Activated CD4-positive, CD25-positive, alpha-beta regulatory T cell treated with anti-CD3 and anti-CD28 coated beads, Interleukin-2, amount 50 U/mL, for 16 hours (primary cell): ENCODE results near the gene DDN.

Experiments
- DNase-seq: peaks from one replicate; pipeline ENCODE4 v3.0.0-alpha.2; 2020; ENCODE audit warnings: low read depth, low spot score

Gene DDN

GRCh38 chr12:48982397-48983080, 16.6 kb downstream of the DDN start:
- DNase-seq = no peak

- no peak for DNase-seq
These were observed 17.4 kb downstream of the DDN start for GRCh38 chr12:48981757-48982157.

- DNase-seq = no peak
These were observed 18.0 kb downstream of the DDN start for GRCh38 chr12:48980953-48981756.

GRCh38 chr12:48980389-48980952, 18.7 kb downstream of the DDN start:
- no peak for DNase-seq

GRCh38 chr12:48979602-48980388, 19.4 kb downstream of the DDN start:
- no peak for DNase-seq

- DNase-seq = no peak
These were observed 20.2 kb downstream of the DDN start for GRCh38 chr12:48978741-48979601.

- DNase-seq = no peak
These were observed 20.9 kb downstream of the DDN start, which contains the start of gene WNT1 for GRCh38 chr12:48978291-48978740. Gene WNT1 (plus strand): TSS chr12:48978322. CDS start chr12:48978651, 329 bp downstream.

GRCh38 chr12:48977290-48978281, 21.6 kb downstream of the DDN start:
- DNase-seq = peak; percentile 61

- no peak for DNase-seq
These were observed 25.1 kb downstream of the DDN start for GRCh38 chr12:48973941-48974673.

GRCh38 chr12:48973531-48973930, 25.6 kb downstream of the DDN start:
- no peak for DNase-seq

- no peak for DNase-seq
These were observed 26.2 kb downstream of the DDN start for GRCh38 chr12:48972952-48973483.

- no peak for DNase-seq
These were observed 26.8 kb downstream of the DDN start for GRCh38 chr12:48972213-48972951.

GRCh38 chr12:48970702-48971334, 28.4 kb downstream of the DDN start:
- DNase-seq = no peak

- no peak for DNase-seq
These were observed 29.1 kb downstream of the DDN start for GRCh38 chr12:48969833-48970701.

GRCh38 chr12:48969160-48969771, 29.9 kb downstream of the DDN start:
- no peak for DNase-seq

- no peak for DNase-seq
These were observed 30.7 kb downstream of the DDN start for GRCh38 chr12:48968467-48968866.
